LNCaP clone FGC (cell line): ENCODE results near the gene PAK3.

Experiments used
- DNase-seq: peaks from one replicate; pipeline ENCODE4 v3.0.0-alpha.2; 2011; ENCODE audit warnings: low read depth
- H3K4me3 ChIP-seq: 2 replicates; pipeline ENCODE4 v1.5.1; 2011; ENCODE audit warnings: mild to moderate bottlenecking, low read depth, low read length, control low read depth
- TF ChIP-seq, protein P1 (sequence below): IDR thresholded peaks from 2 replicates; pipeline ENCODE4 v1.5.1; 2012; ENCODE audit warnings: mild to moderate bottlenecking; ENCODE audit not compliant: control insufficient read depth, insufficient read depth; ENCODE audit errors: extremely low read depth

The PAK3 gene

DNA sequence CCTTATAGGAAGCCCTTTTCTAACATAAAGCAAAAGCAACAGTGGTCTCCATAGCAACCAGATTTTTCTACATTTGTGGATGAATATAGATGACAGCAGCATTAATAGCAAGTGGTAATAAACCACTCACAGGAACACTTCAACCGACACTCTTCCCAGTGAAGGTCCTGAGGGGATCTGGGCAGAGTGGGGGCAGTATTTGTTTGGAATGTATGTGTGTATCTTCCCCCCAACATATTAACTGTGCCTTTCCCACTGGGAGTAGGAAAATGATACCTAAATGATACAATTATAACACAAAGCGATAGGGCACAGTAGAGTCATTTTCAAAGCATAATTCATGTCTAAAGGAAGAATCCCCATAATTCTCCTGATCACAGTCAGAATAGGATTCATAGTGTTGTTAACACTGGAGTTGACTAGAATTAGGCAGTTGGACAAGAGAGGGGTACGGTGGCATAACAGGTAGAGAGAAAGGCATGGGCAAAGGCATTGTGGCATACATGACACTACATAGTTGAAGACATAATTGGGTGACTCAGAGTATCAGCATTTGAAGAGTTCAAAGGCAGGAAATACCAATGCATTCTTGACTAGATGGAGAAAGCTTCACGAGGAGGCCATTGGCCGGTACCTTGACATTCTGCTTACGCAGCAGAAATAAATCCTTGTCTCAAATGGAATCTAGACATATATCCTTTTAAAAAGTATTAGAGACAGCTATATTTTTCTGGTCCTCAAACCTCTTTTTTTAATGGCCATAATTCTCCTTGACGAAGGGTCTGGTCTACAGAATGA lies 159.1 kb downstream of the PAK3 start:
- TF ChIP-seq, protein P1, sequence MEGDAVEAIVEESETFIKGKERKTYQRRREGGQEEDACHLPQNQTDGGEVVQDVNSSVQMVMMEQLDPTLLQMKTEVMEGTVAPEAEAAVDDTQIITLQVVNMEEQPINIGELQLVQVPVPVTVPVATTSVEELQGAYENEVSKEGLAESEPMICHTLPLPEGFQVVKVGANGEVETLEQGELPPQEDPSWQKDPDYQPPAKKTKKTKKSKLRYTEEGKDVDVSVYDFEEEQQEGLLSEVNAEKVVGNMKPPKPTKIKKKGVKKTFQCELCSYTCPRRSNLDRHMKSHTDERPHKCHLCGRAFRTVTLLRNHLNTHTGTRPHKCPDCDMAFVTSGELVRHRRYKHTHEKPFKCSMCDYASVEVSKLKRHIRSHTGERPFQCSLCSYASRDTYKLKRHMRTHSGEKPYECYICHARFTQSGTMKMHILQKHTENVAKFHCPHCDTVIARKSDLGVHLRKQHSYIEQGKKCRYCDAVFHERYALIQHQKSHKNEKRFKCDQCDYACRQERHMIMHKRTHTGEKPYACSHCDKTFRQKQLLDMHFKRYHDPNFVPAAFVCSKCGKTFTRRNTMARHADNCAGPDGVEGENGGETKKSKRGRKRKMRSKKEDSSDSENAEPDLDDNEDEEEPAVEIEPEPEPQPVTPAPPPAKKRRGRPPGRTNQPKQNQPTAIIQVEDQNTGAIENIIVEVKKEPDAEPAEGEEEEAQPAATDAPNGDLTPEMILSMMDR, result no peak
- H3K4me3 ChIP-seq, result no peak overlapping the region
- DNase-seq, result no peak

DNA sequence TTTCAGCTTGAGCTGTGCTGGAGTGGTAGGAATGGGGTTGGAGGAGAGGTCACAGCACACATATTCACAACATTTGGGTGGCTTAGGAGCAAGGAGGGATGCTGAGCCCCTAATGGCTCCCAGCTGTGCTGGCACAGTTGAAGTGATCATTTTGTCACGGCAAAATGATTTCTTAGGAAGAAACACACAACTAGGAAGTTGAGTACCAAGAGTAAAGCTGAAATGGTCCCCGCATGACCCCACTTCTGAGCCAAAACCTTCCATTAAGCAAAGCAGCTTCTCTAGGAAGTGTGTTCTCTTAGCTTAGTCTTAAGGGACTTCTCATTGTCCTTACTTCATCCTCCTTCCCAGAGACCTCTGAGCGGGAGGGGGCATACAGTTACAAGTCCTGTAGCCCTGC lies 161.7 kb downstream of the PAK3 start:
- TF ChIP-seq, protein P1, result no peak
- no peak for DNase-seq

DNA sequence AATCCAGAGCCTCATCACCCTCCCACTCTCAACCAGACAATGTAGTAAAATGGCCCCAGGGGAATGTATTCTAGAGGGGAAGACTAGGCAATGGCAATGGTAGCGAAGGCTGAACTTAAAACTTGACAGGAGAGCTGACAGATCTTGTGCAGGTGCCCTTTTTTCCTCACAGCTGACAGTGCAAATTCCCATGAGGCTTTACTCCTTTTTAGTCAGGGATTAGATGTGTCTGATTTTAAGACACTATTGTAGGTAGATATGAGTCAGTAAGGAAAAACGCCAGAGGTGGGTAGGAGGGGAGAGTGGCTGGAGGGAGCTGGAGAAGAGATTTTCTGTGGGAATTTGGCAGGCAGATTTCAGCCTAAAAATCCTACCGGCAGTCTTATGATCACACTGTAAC lies 163.6 kb downstream of the PAK3 start:
- H3K4me3 ChIP-seq, result no peak overlapping the region
- TF ChIP-seq, protein P1, result no peak
- no peak for DNase-seq

More for the DNA sequence above, 161.7 kb downstream of the PAK3 start:
- no peak overlapping the region for H3K4me3 ChIP-seq

DNA sequence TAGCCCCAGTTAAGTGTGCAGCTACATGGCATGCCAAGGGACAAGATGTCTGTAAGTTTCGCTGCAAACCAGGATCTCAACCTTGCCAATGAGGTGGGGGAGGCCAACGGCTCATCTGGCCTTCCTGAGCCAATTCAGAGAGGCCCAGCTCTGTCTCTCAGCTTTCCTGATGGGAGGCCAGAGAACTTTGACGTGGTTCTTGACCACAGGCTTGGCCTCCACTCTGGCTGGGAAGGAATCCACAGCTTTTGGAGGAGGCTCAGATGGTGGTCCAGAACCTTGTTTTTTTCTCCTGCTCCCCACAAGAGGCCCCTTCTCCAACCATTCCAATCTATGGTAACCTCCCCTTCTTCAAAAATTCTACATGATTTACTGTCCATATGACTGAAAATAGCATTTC lies 164.5 kb downstream of the PAK3 start:
- TF ChIP-seq, protein P1, result no peak
- no peak overlapping the region for H3K4me3 ChIP-seq
- no peak for DNase-seq

DNA sequence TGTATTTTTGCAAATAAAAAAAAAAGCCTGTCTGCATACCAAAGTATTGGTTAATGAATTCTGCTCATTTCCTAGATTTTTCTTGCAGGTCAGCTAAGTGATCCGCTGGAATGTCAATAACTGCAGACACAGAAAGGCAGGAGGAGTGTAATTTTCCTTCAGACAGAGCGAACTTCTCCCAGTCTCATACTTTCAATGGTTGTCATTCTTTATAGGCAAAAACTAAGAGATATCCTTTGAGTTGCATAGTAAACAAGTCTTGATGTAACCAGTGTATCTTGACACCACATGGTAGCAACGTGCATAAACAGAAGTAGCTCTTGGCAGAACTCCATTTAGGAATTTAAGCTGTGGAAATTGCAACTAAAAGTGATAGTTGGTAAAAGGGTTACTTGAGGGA lies 166.1 kb downstream of the PAK3 start:
- no peak for DNase-seq
- TF ChIP-seq, protein P1, result no peak
- no peak overlapping the region for H3K4me3 ChIP-seq

DNA sequence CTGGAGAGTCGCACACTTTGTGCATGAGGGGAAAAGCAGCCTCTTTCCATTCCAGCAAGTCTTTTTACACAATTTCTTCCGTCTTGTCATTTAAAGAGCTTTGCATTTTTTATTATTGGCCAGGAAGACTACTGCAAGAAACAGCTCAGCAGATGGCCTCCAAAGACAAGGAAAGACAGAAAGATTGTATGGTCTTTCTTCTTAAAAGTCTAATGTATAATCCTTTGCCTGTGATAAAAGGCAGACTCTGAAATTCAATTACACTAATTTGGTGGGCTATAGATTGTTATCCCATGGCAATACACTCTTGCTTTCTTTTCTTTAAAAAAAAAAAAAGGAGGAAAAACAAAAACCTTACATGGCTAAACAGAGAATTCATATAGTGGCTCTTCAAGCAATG lies 168.4 kb downstream of the PAK3 start:
- TF ChIP-seq, protein P1, result no peak
- H3K4me3 ChIP-seq, result no peak overlapping the region

DNA sequence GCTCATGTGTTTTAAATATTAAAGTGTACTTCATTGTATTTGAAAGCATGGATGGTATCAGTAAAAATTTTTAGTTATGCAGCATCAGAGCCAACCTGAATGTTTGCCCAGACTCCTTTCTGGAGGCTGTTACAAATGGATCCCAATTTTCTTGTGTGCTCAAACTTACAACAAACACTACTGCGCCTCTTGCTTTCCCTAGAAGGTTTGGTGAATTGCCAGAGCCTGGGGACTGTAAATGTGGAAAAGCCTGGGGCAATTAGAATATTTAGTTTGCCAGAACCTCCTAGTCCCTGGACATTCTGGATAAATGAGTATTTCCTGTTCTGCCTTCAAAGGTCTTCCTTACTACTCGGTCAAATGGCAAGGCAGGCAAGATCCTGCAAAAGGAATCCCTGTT lies 169.5 kb downstream of the PAK3 start:
- TF ChIP-seq, protein P1, result no peak
- H3K4me3 ChIP-seq, result no peak overlapping the region
- peak; percentile 67 for DNase-seq

More for the DNA sequence above, 168.4 kb downstream of the PAK3 start:
- no peak for DNase-seq
